ENCODE measurements around the gene CHD2.

- TF ChIP-seq, protein P1, sequence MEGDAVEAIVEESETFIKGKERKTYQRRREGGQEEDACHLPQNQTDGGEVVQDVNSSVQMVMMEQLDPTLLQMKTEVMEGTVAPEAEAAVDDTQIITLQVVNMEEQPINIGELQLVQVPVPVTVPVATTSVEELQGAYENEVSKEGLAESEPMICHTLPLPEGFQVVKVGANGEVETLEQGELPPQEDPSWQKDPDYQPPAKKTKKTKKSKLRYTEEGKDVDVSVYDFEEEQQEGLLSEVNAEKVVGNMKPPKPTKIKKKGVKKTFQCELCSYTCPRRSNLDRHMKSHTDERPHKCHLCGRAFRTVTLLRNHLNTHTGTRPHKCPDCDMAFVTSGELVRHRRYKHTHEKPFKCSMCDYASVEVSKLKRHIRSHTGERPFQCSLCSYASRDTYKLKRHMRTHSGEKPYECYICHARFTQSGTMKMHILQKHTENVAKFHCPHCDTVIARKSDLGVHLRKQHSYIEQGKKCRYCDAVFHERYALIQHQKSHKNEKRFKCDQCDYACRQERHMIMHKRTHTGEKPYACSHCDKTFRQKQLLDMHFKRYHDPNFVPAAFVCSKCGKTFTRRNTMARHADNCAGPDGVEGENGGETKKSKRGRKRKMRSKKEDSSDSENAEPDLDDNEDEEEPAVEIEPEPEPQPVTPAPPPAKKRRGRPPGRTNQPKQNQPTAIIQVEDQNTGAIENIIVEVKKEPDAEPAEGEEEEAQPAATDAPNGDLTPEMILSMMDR (IDR thresholded peaks at IDR 0.05; ENCODE audit: extremely low read depth in 1 of 2, insufficient read depth in 1 of 2, low read depth in 1 of 2, low read length in 2 of 2) = no peak
- TF ChIP-seq MYC (IDR thresholded peaks at IDR 0.05; ENCODE audit: low read depth, low read length) (no peak), EZH2 (IDR thresholded peaks at IDR 0.05; ENCODE audit: borderline replicate concordance, low read depth, low read length, severe bottlenecking) (no peak)
These were observed 133.4 kb downstream of the CHD2 start for GRCh38 chr15:93033434-93034045.
